Spleen (tissue), 3 donors: ENCODE results near the gene SSH2.

Source experiments
- POLR2A ChIP-seq, 3 donors: fragments of 450-650 bp; IDR thresholded peaks; one replicate each; pipeline ENCODE4 v1.5.1; 2017; ENCODE audit warnings: antibody characterized with exemption in 3 of 3, mild to moderate bottlenecking in 1 of 3
- POLR2AphosphoS5 ChIP-seq, 3 donors: sonication (generic); formaldehyde crosslinking; IDR thresholded peaks; one replicate each; pipeline ENCODE4 v1.5.1; 2017; ENCODE audit warnings: antibody characterized with exemption in 3 of 3

DNA sequence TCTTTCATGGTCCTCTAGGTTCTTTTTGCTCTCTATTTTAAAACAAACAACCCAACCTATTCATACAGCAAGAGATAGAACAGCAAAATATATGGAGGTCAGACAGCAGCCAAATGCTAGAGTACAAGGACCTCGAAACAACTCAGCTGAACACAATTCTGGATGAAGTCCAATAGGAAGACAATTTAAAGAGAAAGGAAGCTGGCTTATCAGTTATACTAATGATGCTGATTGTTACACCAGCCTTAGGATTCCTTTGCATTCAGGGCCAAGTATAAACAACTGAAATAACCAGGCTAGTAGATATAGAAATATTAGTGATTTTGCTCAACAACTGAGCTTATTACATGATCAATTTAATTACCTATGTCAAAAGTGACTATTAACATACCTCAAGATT is 2.5 kb downstream of the SSH2 start:
- no peak for TF ChIP-seq POLR2A (IDR thresholded peaks at IDR 0.05)
- TF ChIP-seq POLR2AphosphoS5 (IDR thresholded peaks at IDR 0.05): no peak
